Right kidney (tissue), 1 donor: ENCODE results near the gene LHB.
"Not testable (repeated sequence)": the region's sequence is repeated elsewhere in the genome, so short reads cannot be mapped to it uniquely, and the experiment has no call there.

Experiments used
- DNase-seq: peaks from one replicate; pipeline ENCODE4 v3.0.0-alpha.2; 2016

The LHB gene

GRCh38 chr19:49038111-49038510, 21.2 kb upstream of the LHB start:
- not testable (repeated sequence) for DNase-seq

- DNase-seq: not testable (repeated sequence)
Observed at GRCh38 chr19:49036815-49037214, 19.9 kb upstream of the LHB start, which contains the start of gene CGB1. TSS of gene CGB1 (minus strand) at chr19:49036895. CDS start at chr19:49036711, 184 bp downstream.

- not testable (repeated sequence) for DNase-seq
Observed at GRCh38 chr19:49031642-49032301, 14.9 kb upstream of the LHB start, which contains the start of gene CGB2. TSS of gene CGB2 (plus strand) at chr19:49031890. CDS start at chr19:49032096, 206 bp downstream.

GRCh38 chr19:49030323-49030722, 13.4 kb upstream of the LHB start:
- DNase-seq: not testable (repeated sequence)

- not testable (repeated sequence) for DNase-seq
Observed at GRCh38 chr19:49029749-49030148, 12.9 kb upstream of the LHB start.

- DNase-seq: not testable (repeated sequence)
Observed at GRCh38 chr19:49028686-49029085, 11.8 kb upstream of the LHB start.

- not testable (repeated sequence) for DNase-seq
Observed at GRCh38 chr19:49025599-49025998, 8.7 kb upstream of the LHB start.

GRCh38 chr19:49025088-49025487, 8.2 kb upstream of the LHB start:
- DNase-seq: not testable (repeated sequence)

GRCh38 chr19:49024233-49024632, 7.3 kb upstream of the LHB start, which contains the start of gene CGB3:
TSS of gene CGB3 (minus strand) at chr19:49024333. CDS start at chr19:49023971, 362 bp downstream.
- not testable (repeated sequence) for DNase-seq

- DNase-seq: no peak
Observed at GRCh38 chr19:49022116-49022515, 5.2 kb upstream of the LHB start.

- peak; percentile 30 for DNase-seq
Observed at GRCh38 chr19:49020931-49021895, 4.3 kb upstream of the LHB start.

GRCh38 chr19:49020342-49020741, 3.5 kb upstream of the LHB start:
- no peak for DNase-seq

- DNase-seq: peak; percentile 57
Observed at GRCh38 chr19:49019242-49019932, 2.5 kb upstream of the LHB start.

- DNase-seq: peak; percentile 46
Observed at GRCh38 chr19:49018388-49019241, 1.7 kb upstream of the LHB start.

GRCh38 chr19:49017666-49018351, 918 bp upstream of the LHB start:
- peak; percentile 73 for DNase-seq

GRCh38 chr19:49016067-49016839, 638 bp downstream of the LHB start:
- no peak for DNase-seq

GRCh38 chr19:49014870-49015255, 2.0 kb downstream of the LHB start:
- DNase-seq: no peak

- DNase-seq: no peak
Observed at GRCh38 chr19:49014123-49014869, 2.6 kb downstream of the LHB start.

- no peak for DNase-seq
Observed at GRCh38 chr19:49011194-49011593, 5.7 kb downstream of the LHB start.
